Neuronal stem cell (in vitro differentiated cells): Measurements from ENCODE around the gene AIP.

Source experiments
- DNase-seq: peaks from one replicate; pipeline ENCODE4 v3.0.0-alpha.2; 2013; ENCODE audit warnings: low spot score
- H2AFZ ChIP-seq: one replicate; pipeline ENCODE4 v1.6.1; 2013; ENCODE audit warnings: mild to moderate bottlenecking, low read length, inconsistent platforms
- H2AK5ac ChIP-seq: 2 replicates; pipeline ENCODE4 v1.6.1; 2013; ENCODE audit warnings: low read depth, mild to moderate bottlenecking, inconsistent platforms, low read length, moderate library complexity, mixed read lengths
- H2BK120ac ChIP-seq: 2 replicates; pipeline ENCODE4 v1.6.1; 2013; ENCODE audit warnings: low read depth, mild to moderate bottlenecking, inconsistent platforms, low read length, moderate library complexity, mixed read lengths
- H2BK12ac ChIP-seq: one replicate; pipeline ENCODE4 v1.6.1; 2013; ENCODE audit warnings: low read length, inconsistent platforms
- H2BK15ac ChIP-seq: 2 replicates; pipeline ENCODE4 v1.6.1; 2013; ENCODE audit warnings: mild to moderate bottlenecking, low read length, inconsistent platforms, mixed read lengths
- H2BK5ac ChIP-seq: one replicate; pipeline ENCODE4 v1.6.1; 2013; ENCODE audit warnings: inconsistent platforms, mild to moderate bottlenecking, low read length, moderate library complexity
- H3K14ac ChIP-seq: one replicate; pipeline ENCODE4 v1.6.1; 2013; ENCODE audit warnings: low read length, inconsistent platforms
- H3K18ac ChIP-seq: 2 replicates; pipeline ENCODE4 v1.6.1; 2013; ENCODE audit warnings: low read length, inconsistent platforms
- H3K23ac ChIP-seq: 2 replicates; pipeline ENCODE4 v1.6.1; 2013; ENCODE audit warnings: low read depth, mild to moderate bottlenecking, mixed read lengths, low read length, inconsistent platforms; ENCODE audit not compliant: poor library complexity
- H3K27ac ChIP-seq: replicated peaks from 3 replicates; pipeline ENCODE4 v1.5.1; 2013; ENCODE audit warnings: low read length, inconsistent platforms
- H3K27me3 ChIP-seq, 3 experiments: 2 replicates each; pipeline ENCODE4 v1.6.1; 2013; ENCODE audit warnings: low read length in 3 of 3, mild to moderate bottlenecking in 2 of 3, inconsistent platforms in 1 of 3, low read depth in 1 of 3, mixed read lengths in 1 of 3, moderate library complexity in 1 of 3; ENCODE audit not compliant: control insufficient read depth in 3 of 3, insufficient read depth in 3 of 3
- H3K36me3 ChIP-seq, 2 donors: replicated peaks in 1 of 2; 2 replicates each; pipeline ENCODE4 v1.6.1; 2013; ENCODE audit warnings: low read length in 2 of 2; ENCODE audit not compliant: control insufficient read depth in 2 of 2, insufficient read depth in 2 of 2
- H3K4ac ChIP-seq: 2 replicates; pipeline ENCODE4 v1.6.1; 2013; ENCODE audit warnings: inconsistent platforms, mild to moderate bottlenecking, low read length, moderate library complexity
- H3K4me1 ChIP-seq, 2 donors: 1 replicate in 1 of 2; 2 replicates in 1 of 2; pipeline ENCODE4 v1.6.1; 2013; ENCODE audit warnings: low read length in 2 of 2, low read depth in 1 of 2; ENCODE audit not compliant: control insufficient read depth in 2 of 2, insufficient read depth in 1 of 2
- H3K4me2 ChIP-seq: one replicate; pipeline ENCODE4 v1.6.1; 2013; ENCODE audit warnings: mild to moderate bottlenecking, low read length, inconsistent platforms; ENCODE audit not compliant: insufficient read depth, poor library complexity, severe bottlenecking
- H3K4me3 ChIP-seq, 2 donors: 2 replicates each; pipeline ENCODE4 v1.5.1; 2013; ENCODE audit warnings: low read length in 2 of 2, mild to moderate bottlenecking in 2 of 2, inconsistent platforms in 1 of 2, moderate library complexity in 1 of 2
- H3K79me1 ChIP-seq: one replicate; pipeline ENCODE4 v1.6.1; 2013; ENCODE audit warnings: low read depth, mild to moderate bottlenecking, inconsistent platforms, low read length, moderate library complexity
- H3K9ac ChIP-seq: one replicate; pipeline ENCODE4 v1.6.1; 2013; ENCODE audit warnings: mild to moderate bottlenecking, low read depth, low read length, inconsistent platforms; ENCODE audit not compliant: poor library complexity
- H3K9me3 ChIP-seq, 2 donors: replicated peaks in 1 of 2; 2 replicates each; pipeline versions ENCODE3 to v1.6.1; 2013; ENCODE audit warnings: low read length in 2 of 2, mild to moderate bottlenecking in 2 of 2, inconsistent platforms in 1 of 2, low read depth in 1 of 2, mixed read lengths in 1 of 2, moderate library complexity in 1 of 2; ENCODE audit not compliant: control insufficient read depth in 2 of 2, insufficient read depth in 1 of 2
- H4K8ac ChIP-seq: one replicate; pipeline ENCODE4 v1.6.1; 2013; ENCODE audit warnings: low read depth, mild to moderate bottlenecking, inconsistent platforms, low read length, moderate library complexity
- H4K91ac ChIP-seq: one replicate; pipeline ENCODE4 v1.6.1; 2013; ENCODE audit warnings: low read length, low read depth, mild to moderate bottlenecking, inconsistent platforms; ENCODE audit not compliant: poor library complexity
- WGBS, 2 donors: extraction: QIAGEN DNeasy Blood & Tissue Kit; methylation state at CpG; one replicate each; pipeline ENCODE4 v1.1.7; 2013; ENCODE audit warnings: missing lambda C conversion rate in 2 of 2, mixed read lengths in 1 of 2; ENCODE audit not compliant: insufficient read length in 2 of 2, insufficient replicate concordance in 1 of 2; ENCODE audit errors: extremely low coverage in 2 of 2; 5-methylcytosine and 5-hydroxymethylcytosine counted together

The AIP gene

GRCh38 chr11:67452141-67452952 lies 30.5 kb upstream of the AIP start, which contains the start of gene GPR152:
Gene GPR152 (minus strand): TSS chr11:67452729. CDS start chr11:67452724, 5 bp downstream.
- Histone ChIP-seq H2BK12ac (peak within 1 kb of the TSS; percentile 51), H3K79me1 (no peaks in the 10 kb centered on the region), H4K8ac (peak within 1 kb of the TSS; percentile 76), H3K36me3 (no peaks in the 10 kb centered on the region), H3K23ac (peak within 1 kb of the TSS; percentile 66), H3K27me3 (no peaks in the 10 kb centered on the region), H2AFZ (peak within 1 kb of the TSS; percentile 69), H3K18ac (peak within 1 kb of the TSS; percentile 66), H3K4me2 (no peak within 1 kb of the TSS), H2AK5ac (peak within 1 kb of the TSS; percentile 86), H3K4me3 (no peak within 1 kb of the TSS), H2BK5ac (peak within 1 kb of the TSS; percentile 76), H3K9me3 (no peaks in the 10 kb centered on the region), H2BK120ac (no peak within 1 kb of the TSS), H3K4ac (no peak within 1 kb of the TSS), H3K14ac (peak within 1 kb of the TSS; percentile 76), H4K91ac (no peak within 1 kb of the TSS), H2BK15ac (peak within 1 kb of the TSS; percentile 72), H3K4me1 (peaks cover 5 to 15% of the 10 kb centered on the region in 2 donors), H3K27ac (no peak within 1 kb of the TSS), H3K9ac (peak within 1 kb of the TSS; percentile 54)
- DNase-seq = no peak
- WGBS, 2 donors = no CpG with 5 or more reads among the region's 33 CpGs

- Histone ChIP-seq H3K27me3 (no peaks in the 10 kb centered on the region), H2AFZ (no peak overlapping the region), H3K14ac (no peak overlapping the region), H3K4me2 (no peak overlapping the region), H3K23ac (no peak overlapping the region), H3K36me3 (no peaks in the 10 kb centered on the region), H2BK12ac (no peak overlapping the region), H3K79me1 (peaks cover 2% of the 10 kb centered on the region), H2AK5ac (peak overlapping the region; percentile 82), H3K9ac (no peak overlapping the region), H2BK120ac (no peak overlapping the region), H3K18ac (no peak overlapping the region), H3K4ac (no peak overlapping the region), H3K4me3 (no peak overlapping the region), H4K91ac (no peak overlapping the region), H3K9me3 (no peaks in the 10 kb centered on the region), H4K8ac (no peak overlapping the region), H3K4me1 (peaks cover 5 to 15% of the 10 kb centered on the region in 2 donors), H2BK15ac (peak overlapping the region; percentile 15), H2BK5ac (peak overlapping the region; percentile 21), H3K27ac (no peak overlapping the region)
- no CpG with 5 or more reads among the region's 21 CpGs for WGBS, 2 donors
- no peak for DNase-seq
Observed at GRCh38 chr11:67453816-67454732, 28.8 kb upstream of the AIP start.

- Histone ChIP-seq H3K27ac (no peak within 1 kb of the TSS), H3K36me3 (no peaks in the 10 kb centered on the region), H2BK5ac (peak within 1 kb of the TSS; percentile 21), H3K4ac (no peak within 1 kb of the TSS), H3K27me3 (no peaks in the 10 kb centered on the region), H2AFZ (peak within 1 kb of the TSS; percentile 45), H3K9ac (no peak within 1 kb of the TSS), H3K4me1 (peaks cover 5 to 13% of the 10 kb centered on the region in 2 donors), H4K91ac (no peak within 1 kb of the TSS), H3K4me2 (no peak within 1 kb of the TSS), H2BK12ac (peak within 1 kb of the TSS; percentile 30), H3K23ac (no peak within 1 kb of the TSS), H4K8ac (no peak within 1 kb of the TSS), H3K4me3 (no peak within 1 kb of the TSS), H2BK15ac (peak within 1 kb of the TSS; percentile 56), H3K9me3 (no peaks in the 10 kb centered on the region), H3K18ac (peak within 1 kb of the TSS; percentile 57), H2AK5ac (peak within 1 kb of the TSS; percentile 82), H3K14ac (no peak within 1 kb of the TSS), H3K79me1 (peaks cover 2% of the 10 kb centered on the region), H2BK120ac (no peak within 1 kb of the TSS)
- no CpG with 5 or more reads among the region's 3 CpGs for whole genome bisulfite sequencing, 2 donors
- no peak for DNase-seq
Observed at GRCh38 chr11:67455054-67455453, 27.8 kb upstream of the AIP start, which contains the start of gene CABP4. Gene CABP4 (plus strand): TSS chr11:67455354. CDS start chr11:67455424, 70 bp downstream.
